GM21528 (cell line): ENCODE measurements around the gene ZNF513.
"Not testable (repeated sequence)": the region's sequence is repeated elsewhere in the genome, so short reads cannot be mapped to it uniquely, and the experiment has no call there.

Experiments
- ATAC-seq: cut with Tn5 transposase; IDR thresholded peaks from one replicate; pipeline ENCODE4 v1.9.1; 2021; ENCODE audit warnings: mild to moderate bottlenecking, moderate library complexity; ENCODE audit not compliant: unreplicated experiment, low FRiP score

The ZNF513 gene, protein sequence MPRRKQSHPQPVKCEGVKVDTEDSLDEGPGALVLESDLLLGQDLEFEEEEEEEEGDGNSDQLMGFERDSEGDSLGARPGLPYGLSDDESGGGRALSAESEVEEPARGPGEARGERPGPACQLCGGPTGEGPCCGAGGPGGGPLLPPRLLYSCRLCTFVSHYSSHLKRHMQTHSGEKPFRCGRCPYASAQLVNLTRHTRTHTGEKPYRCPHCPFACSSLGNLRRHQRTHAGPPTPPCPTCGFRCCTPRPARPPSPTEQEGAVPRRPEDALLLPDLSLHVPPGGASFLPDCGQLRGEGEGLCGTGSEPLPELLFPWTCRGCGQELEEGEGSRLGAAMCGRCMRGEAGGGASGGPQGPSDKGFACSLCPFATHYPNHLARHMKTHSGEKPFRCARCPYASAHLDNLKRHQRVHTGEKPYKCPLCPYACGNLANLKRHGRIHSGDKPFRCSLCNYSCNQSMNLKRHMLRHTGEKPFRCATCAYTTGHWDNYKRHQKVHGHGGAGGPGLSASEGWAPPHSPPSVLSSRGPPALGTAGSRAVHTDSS

DNA sequence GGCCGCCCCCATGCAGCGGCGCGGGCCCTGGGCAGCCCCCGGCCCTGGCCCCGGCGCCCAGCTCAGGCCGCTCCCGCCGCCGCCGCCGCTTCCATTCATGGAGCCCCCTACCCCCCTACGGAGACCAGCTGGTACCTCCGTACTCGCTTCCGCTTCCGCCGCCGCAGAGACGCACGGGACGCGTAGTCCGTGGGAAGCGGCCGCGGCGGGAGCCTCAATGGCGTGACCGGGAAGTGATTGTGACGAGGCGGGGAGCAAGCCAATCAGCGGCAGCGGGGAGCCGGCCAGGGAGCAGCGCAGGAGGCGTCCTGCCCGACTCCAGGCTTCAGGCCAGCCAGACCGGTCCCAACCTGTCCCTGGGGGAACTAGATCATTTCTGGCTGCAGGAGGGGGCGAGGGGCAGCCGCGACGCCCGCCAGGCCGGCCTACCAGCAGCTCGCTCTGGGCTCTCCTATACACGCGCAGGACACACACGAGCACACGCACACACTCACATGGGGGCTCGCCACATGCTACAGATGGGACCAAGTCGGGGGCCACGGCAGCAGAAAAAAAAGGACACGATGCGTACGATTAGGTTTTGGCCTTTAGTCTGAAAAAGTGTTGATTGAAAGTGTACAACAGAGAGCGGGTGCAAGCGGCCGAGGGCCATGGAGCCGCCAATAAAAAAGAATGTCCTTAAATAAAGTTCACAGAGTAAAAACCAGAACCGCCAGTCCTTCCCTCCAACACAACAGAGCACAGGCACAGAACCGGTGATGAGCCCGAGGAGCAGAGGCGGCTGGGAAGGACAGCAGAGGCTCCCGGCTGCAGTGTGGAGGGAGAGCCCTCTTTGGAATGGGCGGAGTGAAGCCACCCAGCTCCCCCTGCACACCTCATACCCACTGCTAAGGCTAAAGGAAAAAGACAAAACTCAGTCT is at the start of gene ZNF513:
Gene ZNF513 (minus strand): TSS at position 109 of the 920 bp plus-strand sequence. CDS start 208 bp downstream, outside the sequence.
- ATAC-seq = peak; percentile 80

DNA sequence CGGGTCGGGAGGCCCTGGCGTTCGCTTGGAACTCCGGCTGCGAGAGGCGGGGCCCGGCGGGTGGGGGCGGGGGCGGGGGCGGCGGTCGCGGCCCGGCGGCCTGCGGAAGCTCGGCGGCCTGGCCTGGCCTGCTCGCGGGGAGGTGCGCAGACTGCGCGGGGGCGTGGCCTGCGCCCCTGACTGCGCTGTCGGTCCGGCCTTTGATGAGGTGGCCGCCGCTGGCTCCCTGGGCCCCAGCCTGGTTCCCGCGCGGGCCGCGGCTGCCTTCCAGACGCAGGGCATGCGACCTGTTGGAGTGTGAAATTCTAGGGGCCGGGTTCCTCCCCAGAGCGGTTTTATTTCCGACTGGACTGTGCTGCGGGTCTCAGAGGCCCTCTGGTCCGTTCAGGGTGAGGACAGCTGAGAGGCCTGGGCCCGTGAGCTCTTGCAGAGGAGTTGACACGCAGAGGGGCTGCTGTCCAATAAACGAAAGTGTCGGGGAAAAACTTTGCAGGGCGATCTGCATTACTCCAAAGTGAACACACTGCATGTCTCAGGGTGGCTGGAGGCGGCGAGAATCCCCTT is 48.5 kb upstream of the ZNF513 start:
- ATAC-seq = peak; percentile 67

DNA sequence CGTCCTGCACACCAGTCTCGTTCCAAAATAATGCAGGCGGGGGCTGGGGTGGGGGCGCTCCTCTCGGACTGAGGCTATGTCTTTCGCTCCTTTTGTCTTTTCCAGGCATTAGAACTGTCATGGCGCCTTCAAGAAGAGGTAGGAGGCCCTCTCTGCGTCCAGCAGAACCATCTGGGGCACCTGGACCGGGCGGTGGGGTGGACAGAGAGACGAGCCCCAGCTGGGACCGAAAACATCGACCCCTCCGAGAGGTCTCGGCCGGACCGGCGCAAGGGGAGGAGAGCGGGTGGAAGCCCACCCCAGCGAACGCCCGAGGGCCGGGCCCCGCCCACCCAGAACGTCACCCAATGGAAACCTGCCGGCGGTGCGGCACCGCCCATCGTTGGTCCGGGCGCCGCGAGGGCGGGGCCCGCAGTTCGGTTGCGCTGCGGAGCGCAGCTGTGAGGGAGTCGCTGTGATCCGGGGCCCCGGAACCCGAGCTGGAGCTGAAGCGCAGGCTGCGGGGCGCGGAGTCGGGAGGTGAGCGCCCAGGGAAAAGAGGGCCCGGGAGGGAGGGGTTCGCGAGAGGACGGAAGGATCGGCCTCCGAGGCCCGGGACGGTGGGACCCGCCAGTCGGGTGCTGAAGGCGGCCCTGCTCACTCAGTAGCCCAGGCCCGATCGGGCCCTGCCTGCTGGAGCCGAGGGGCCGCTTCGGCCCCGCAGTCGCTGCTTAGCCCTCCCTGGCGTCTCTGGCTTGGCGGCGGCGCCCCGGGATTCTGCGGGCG is 47.9 kb upstream of the ZNF513 start, which contains the start of gene NRBP1:
Gene NRBP1 (plus strand): TSS at position 419 of the 765 bp plus-strand sequence. CDS start 4,643 bp downstream, outside the sequence.
- ATAC-seq = peak; percentile 81

DNA sequence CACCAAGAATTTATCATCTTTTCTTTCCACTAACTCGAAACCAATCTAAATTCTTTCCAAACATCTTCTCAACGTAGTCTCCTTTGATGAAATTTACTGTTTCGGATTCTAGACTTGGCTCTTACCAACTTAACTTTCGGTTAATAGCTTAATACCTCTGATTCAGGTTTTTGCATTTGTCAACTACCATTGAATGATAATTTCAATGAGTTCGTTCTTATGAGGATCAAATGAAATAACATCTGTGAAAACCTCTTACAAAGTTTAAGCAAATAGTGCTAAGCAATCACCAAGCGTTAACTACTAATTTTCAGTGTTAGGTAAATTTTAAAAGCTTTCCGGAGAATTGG is 47.3 kb upstream of the ZNF513 start:
- no peak for ATAC-seq

DNA sequence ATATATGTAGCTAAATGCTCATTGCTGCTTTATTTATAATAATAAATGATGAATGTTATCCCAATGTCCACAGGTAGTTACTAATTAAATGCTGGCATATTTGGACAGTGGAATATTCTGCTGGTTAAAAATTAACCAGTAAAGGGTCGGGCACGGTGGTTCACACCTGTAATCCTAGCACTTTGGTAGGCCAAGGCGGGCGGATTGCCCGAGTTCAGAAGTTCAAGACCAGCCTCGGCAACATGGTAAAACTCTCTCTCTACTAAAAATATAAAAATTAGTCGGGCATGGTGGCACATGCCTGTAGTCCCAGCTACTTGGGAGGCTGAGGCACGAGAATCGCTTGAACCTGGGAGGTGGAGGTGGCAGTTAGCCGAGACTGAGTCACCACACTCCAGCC is 44.5 kb upstream of the ZNF513 start:
- not testable (repeated sequence) for ATAC-seq

DNA sequence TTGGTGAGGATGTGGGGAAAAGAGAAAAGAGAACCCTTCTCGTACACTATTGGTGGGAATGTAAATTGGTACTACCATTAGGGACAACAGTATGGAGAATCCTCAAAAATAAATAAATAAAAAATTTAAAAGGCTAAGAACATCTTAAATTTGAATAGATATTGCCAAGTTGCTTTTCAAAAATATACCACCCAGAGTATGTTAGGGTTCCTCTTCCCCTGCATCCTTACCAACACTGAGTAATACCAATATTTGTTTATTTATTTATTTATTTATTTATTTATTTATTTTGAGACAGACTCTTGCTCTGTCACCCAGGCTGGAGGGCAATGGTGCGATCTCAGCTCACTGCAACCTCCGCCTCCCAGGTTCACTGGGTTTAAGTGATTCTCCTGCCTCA is 42.4 kb upstream of the ZNF513 start:
- no peak for ATAC-seq

DNA sequence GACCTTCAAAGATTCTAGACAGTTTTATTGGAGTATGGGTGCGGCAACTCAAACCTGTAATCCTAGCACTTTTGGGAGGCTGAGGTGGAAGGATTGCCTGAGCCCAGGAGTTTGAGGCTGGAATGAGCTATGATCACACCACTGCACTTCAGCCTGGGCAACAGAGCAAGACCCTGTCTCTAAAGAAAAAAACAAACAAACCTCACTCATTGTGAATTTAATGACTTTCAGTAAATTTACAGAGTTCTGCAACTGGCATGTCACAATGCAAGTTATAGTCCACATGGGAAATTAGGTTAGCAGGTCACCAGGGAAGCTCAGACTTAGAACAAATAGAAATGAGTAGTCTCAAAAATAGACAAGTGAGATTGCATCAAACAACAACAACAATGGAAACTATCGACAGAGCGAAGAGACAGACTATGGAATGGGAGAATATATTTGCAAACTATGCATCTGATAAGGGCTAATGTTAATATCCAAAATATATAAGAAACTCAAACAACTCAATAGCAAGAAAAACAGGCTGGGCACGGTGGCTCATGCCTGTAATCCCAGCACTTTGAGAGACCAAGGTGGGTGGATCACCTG is 41.2 kb upstream of the ZNF513 start:
- no peak for ATAC-seq

DNA sequence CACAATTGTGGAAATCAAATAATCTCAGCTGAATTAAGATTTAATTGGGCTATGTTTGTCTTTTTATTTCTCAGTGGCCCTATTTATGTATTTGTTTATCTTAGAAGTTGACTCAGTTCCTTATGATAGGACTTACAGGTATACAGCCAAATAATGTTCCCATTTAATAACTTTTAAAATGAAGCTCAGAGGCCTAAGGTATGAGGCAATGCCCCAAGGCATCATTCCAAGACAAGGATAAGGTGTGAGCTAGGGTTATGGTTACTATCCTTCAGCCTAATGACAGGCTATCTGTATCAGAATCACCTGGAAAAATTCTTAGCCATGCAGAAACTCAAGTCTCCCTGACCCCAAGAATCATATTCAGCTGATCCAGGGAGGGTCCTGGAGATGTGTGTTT is 40.5 kb upstream of the ZNF513 start:
- ATAC-seq = no peak

DNA sequence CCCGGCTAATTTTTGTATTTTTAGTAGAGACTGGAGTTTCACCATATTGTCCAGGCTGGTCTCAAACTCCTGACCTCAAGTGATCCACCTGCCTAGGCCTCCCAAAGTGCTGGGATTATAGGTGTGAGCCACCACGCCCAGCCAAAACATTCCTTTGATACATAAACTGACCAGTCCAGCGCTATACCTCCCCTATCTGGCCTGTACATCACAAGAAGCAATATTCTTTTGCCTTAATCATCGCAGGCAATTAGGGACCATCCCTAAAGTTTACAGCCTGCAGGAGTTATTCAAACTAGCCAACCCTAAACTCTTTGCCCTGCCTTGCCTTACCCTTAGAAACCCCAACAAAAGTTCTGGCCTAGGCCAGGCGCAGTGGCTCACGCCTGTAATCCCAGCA is 35.6 kb upstream of the ZNF513 start:
- no peak for ATAC-seq

DNA sequence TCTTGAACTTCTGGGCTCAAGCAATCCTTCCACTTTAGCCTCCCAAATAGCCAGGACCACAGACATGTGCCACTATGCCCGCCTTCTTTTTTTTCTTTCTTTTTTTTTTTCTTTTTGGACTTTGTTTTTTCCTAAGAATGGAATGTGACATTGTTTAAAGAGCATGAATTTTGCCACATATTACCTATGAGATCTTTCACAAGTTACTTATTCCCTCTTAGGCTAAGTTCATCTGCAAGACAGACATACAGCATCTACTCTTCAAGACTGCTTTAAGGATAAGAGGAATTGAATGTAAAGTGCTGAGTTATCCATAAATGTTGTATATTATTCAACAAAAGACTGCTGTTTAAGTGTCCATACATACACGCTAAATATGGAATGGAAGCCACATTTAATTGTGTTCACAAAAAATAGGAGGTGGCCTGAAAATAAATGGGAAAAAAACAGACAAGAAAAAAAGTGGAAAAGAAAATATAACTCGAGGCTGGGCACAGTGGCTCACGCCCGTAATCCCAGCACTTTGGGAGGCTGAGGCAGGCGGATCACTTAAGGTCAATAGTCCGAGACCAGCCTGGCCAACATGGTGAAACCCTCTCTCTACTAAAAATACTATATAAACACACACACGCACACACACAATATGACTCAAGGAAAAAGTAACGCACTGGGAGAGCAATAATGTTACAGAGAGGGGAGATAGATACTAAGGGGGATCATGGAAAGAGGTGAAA is 32.1 kb upstream of the ZNF513 start:
- ATAC-seq = no peak

DNA sequence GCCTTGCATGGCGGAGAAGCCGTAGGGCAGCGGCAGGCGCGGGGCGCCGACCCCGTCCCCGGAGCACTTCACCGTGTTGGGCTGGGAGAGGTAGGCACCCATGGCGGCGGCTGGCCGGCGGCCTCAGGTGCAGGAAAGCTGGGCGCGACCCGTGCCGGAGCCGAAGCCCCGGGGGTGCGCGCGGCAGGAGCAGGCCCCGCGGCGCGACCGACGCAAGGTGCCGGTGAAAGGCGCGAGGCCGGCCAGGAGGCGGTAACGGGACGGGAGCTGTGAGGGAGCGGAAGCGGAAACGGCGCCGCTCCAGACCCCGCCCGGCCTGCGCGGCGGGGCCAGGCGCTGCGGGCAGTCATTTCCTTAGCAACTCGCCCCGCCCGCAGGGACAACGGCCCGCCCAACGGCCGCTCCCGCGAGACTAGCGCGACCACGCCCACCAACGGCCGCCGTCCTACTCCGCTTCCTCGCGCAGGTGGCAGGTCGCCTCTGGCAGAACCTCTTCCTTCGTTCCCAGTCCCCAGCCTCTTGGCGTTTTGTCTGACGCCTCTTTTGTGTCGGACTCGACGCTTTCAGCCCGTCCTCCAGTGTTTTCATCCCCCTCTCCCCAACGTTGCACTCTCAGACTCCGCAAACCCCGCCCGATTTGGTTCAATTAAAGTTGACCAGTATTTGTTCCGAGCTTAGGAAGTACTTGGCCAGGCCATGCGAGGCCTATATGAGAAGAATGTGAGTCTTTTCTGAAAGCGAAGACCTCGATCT is 29.0 kb upstream of the ZNF513 start, which contains the start of gene PPM1G:
Gene PPM1G (minus strand): TSS at position 271 of the 753 bp plus-strand sequence. CDS start 169 bp downstream, at position 102.
- peak; percentile 90 for ATAC-seq

DNA sequence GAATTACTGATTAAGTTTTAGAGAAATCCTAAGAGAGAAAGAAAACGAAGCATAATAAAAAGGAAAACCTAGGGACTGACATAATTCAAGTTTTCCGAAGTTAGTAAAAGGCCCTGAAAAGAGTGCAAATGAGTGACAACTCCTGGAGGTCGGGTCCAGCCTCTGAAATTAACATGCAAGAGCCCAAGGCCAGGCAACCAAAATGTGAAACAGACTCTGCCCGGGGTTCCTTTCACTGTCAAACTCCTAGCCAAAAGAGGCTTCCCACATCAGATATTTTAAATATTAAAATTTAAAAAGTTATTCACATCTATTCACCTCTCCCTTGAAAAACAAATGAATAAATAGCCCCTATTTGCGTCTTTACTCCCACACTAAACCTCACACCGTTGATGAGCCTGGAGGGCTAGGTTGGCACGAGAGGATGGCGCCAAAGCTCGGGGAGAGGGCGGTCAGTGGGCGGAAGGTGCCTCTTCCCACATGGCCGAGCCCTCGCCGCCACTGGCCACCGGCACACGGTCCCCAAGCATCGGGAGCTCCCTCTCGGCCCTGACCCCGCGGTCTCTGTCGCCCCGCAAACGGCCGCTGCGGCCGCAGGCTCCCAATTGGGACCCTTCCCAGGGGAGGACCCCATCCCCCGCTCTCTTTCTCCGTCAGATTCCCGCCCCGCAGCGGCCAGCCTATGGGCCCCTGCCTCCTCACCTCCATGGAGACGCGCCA is 28.2 kb upstream of the ZNF513 start:
- ATAC-seq = peak; percentile 40

DNA sequence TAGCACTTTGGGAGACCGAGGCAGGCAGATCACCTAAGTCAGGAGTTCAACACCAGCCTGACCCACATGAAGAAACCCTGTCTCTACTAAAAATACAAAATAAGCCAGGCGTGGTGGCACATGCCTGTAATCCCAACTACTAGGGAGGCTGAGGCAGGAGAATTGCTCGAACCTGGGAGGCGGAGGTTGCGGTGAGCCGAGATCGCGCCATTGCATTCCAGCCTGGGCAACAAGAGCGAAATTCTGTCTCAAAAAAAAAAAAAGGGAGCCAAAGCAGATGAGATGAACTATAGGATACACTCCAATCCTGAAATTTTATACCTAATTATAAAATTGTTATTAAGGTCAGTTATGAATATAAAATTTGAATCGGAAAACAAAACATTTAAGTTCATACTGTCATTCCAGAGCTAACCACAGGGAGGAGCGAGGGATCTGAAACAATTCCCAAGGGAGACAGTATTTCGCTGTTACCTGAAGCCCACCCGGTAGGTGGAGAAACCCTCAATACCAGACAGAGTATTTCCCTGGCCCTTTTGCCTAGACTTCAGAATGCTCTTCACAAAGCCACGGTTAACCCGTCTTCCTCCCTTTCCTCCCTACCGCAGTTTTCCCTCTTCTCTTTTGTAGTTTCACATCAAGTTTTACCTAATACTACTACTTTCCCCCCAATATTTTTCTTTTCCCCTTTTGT is 27.4 kb upstream of the ZNF513 start:
- ATAC-seq = no peak

DNA sequence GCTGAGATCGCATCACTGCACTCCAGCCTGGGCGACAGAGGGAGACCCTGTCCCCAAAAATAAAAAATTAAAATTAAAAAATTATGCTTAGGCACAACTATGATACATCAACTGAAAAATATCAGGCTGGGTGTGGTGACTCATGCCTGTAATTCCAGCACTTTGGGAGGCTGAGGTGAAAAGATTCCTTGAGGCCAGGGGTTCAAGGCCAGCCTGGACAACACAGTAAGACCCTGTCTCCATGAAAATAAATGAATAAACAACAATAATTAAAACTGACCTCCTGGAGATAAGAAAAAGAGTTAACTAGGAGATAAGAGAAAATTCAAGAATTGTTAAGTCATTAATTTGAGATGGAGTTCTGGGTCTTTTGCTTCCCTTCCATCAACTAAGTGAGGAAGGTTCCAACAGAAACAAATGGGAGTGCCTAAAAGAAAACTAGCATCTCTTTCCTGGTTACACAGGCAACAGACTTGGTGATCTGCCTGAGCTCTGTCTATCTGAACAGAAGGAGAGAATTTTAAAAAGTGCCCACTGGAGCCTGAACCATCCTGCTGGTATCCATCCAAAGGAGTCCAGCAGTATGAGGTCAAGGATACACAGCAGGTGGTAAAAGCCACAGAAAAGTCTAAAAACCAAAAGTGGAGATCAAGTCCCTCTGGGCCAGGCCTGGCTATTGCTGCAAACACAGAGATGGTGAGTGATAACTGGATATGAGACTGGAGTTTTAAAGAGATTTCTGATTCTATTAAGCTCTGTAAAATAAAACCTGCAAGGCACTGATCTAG is 20.0 kb upstream of the ZNF513 start:
- ATAC-seq = no peak

DNA sequence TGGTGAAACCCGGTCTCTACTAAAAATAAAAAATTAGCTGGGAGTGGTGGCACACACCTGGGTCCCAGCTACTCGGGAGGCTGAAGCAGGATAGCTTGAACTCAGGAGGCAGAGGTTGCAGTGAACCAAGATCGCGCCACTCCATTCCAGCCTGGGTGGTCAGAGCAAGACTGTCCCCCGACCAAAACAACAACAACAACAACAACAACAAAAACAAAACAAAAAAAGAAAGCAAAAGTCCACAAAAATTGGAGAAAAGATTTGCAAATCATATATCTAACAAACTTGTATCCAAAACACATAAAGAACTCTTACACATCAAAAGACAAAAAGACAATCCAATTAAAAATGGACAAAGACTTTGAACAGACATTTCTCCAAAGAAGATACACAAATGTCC is 18.4 kb upstream of the ZNF513 start:
- no peak for ATAC-seq

DNA sequence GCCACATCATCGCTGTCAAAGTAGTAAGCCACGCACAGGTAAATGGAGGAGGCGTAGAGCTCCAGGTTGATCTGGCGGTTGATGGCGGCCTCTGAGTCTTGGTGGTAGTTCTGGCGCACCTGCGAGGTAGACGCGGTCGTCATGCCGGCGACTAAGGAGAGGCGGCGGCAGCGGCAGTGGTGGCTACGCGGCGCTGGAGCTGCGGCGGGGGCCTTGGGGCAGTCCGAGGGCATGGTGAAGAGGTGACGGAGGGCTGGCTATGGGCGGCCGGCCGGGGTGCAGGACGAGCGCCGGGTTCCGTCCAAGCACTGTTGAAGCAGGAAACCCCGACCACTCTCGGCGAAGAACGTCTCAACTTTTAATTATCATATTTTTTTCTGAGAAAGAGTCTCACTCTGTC is 12.7 kb upstream of the ZNF513 start:
- ATAC-seq = no peak
